WERI-Rb-1 (cell line): ENCODE data around the gene BAD.

Experiments
- DNase-seq: peaks from one replicate; pipeline ENCODE4 v3.0.0-alpha.2; 2020
- H3K27ac ChIP-seq: fragments of 250-450 bp; sonication (Bioruptor Pico); 2 replicates; pipeline ENCODE4 v1.5.1; 2020; ENCODE audit warnings: mild to moderate bottlenecking, moderate library complexity
- H3K27me3 ChIP-seq: fragments of 250-450 bp; sonication (Bioruptor Pico); 2 replicates; pipeline ENCODE4 v1.5.1; 2021; ENCODE audit warnings: mild to moderate bottlenecking, low read depth, moderate library complexity; ENCODE audit not compliant: insufficient read depth, severe bottlenecking
- H3K36me3 ChIP-seq: fragments of 250-450 bp; sonication (Bioruptor Pico); 2 replicates; pipeline ENCODE4 v1.5.1; 2020; ENCODE audit warnings: mild to moderate bottlenecking, moderate library complexity
- H3K4me3 ChIP-seq: 2 replicates; pipeline ENCODE4 v1.5.1; 2011; ENCODE audit warnings: low read depth, mild to moderate bottlenecking, control low read depth, low read length
- H3K9me3 ChIP-seq: fragments of 250-450 bp; sonication (Bioruptor Pico); 2 replicates; pipeline ENCODE4 v1.5.1; 2021; ENCODE audit warnings: mild to moderate bottlenecking, moderate library complexity; ENCODE audit not compliant: severe bottlenecking
- CTCF ChIP-seq: IDR thresholded peaks from 2 replicates; pipeline ENCODE4 v1.5.1; 2011; ENCODE audit warnings: low read depth, mild to moderate bottlenecking, control low read depth, inconsistent platforms, low read length

Gene BAD

GRCh38 chr11:64241491-64242374, 42.7 kb downstream of the BAD start:
- no peak for TF ChIP-seq CTCF
- Histone ChIP-seq H3K9me3 (no peaks in the 10 kb centered on the region), H3K27ac (peak overlapping the region; percentile 80), H3K4me3 (peak overlapping the region; percentile 82), H3K36me3 (peaks cover 46% of the 10 kb centered on the region), H3K27me3 (no peaks in the 10 kb centered on the region)
- DNase-seq: peak; percentile 64

GRCh38 chr11:64241241-64241490, 43.3 kb downstream of the BAD start:
- TF ChIP-seq CTCF: no peak
- Histone ChIP-seq H3K27me3 (no peaks in the 10 kb centered on the region), H3K27ac (peak overlapping the region; percentile 86), H3K4me3 (peak overlapping the region; percentile 82), H3K9me3 (no peaks in the 10 kb centered on the region), H3K36me3 (peaks cover 45% of the 10 kb centered on the region)
- peak; percentile 99 for DNase-seq

GRCh38 chr11:64240435-64241240, 43.8 kb downstream of the BAD start, which contains the start of gene FKBP2:
TSS of gene FKBP2 (plus strand) at chr11:64241095. CDS start at chr11:64242388, 1,293 bp downstream.
- DNase-seq: peak; percentile 95
- Histone ChIP-seq H3K4me3 (peak within 1 kb of the TSS; percentile 82), H3K27me3 (no peaks in the 10 kb centered on the region), H3K27ac (peak within 1 kb of the TSS; percentile 86), H3K9me3 (no peaks in the 10 kb centered on the region), H3K36me3 (peaks cover 45% of the 10 kb centered on the region)
- no peak for TF ChIP-seq CTCF

GRCh38 chr11:64239662-64240434, 44.6 kb downstream of the BAD start:
- no peak for TF ChIP-seq CTCF
- Histone ChIP-seq H3K27me3 (no peaks in the 10 kb centered on the region), H3K9me3 (no peaks in the 10 kb centered on the region), H3K36me3 (peaks cover 41% of the 10 kb centered on the region), H3K27ac (peak overlapping the region; percentile 86), H3K4me3 (peak overlapping the region; percentile 82; the same call in 1 of the 2 replicates)
- no peak for DNase-seq

- Histone ChIP-seq H3K27ac (no peak overlapping the region), H3K36me3 (peaks cover 33% of the 10 kb centered on the region), H3K4me3 (no peak overlapping the region), H3K9me3 (no peaks in the 10 kb centered on the region), H3K27me3 (no peaks in the 10 kb centered on the region)
- no peak for DNase-seq
- TF ChIP-seq CTCF: no peak
Observed at GRCh38 chr11:64238999-64239398, 45.5 kb downstream of the BAD start.
